SK-N-SH (cell line): ENCODE results near the gene PEG3. TPM values are rescaled to one million over a fixed set of nuclear protein-coding genes. Genes with fewer than 3 reads are reported as not detected.

ENCODE experiments used
- CTCF ChIA-PET: fragments of 300-600, 350-600 bp; formaldehyde crosslinking; extraction: SDS; loops from one replicate; lab custom pipeline; 2021; lab: Yijun Ruan, JAX
- POLR2A ChIA-PET: fragments of 350-600 bp; sonication (Branson Sonifier 250); formaldehyde crosslinking; extraction: SDS; loops from one replicate; lab custom pipeline; 2020; ENCODE audit warnings: antibody characterized with exemption, inconsistent platforms; lab: Yijun Ruan, JAX
- DNase-seq: peaks from one replicate; pipeline ENCODE4 v3.0.0; 2012
- H2AFZ ChIP-seq: fragments of 200-600 bp; sonication (generic); 2 replicates; pipeline ENCODE4 v1.8.1; 2016; ENCODE audit warnings: antibody characterized with exemption, mild to moderate bottlenecking, low read depth
- H3F3A ChIP-seq: fragments of 200-600 bp; sonication (generic); replicated peaks from 2 replicates; pipeline ENCODE3; 2016; ENCODE audit warnings: antibody characterized with exemption, mild to moderate bottlenecking; ENCODE audit not compliant: insufficient read depth
- H3K27ac ChIP-seq, 2 experiments: fragments of 200-500 bp in 1 of 2; fragments of 200-600 bp in 1 of 2; sonication (Bioruptor generic) in 1 of 2; sonication (generic), shearing (Covaris generic) in 1 of 2; 2 replicates each; pipeline versions ENCODE4 v1.5.1 to v1.6.1; 2014 to 2016; ENCODE audit warnings: low read depth in 2 of 2, inconsistent platforms in 1 of 2, low read length in 1 of 2, mild to moderate bottlenecking in 1 of 2, mixed read lengths in 1 of 2
- H3K27me3 ChIP-seq: fragments of 200-600 bp; sonication (generic), shearing (Covaris generic); 2 replicates; pipeline ENCODE4 v1.6.1; 2016; ENCODE audit warnings: mixed run types; ENCODE audit not compliant: insufficient read depth
- H3K36me3 ChIP-seq, 2 experiments: fragments of 200-500 bp in 1 of 2; fragments of 200-600 bp in 1 of 2; sonication (Bioruptor generic) in 1 of 2; sonication (generic) in 1 of 2; replicated peaks in 1 of 2; 2 replicates each; pipeline versions ENCODE3 to v1.5.1; 2014 to 2016; ENCODE audit warnings: low read length in 1 of 2, mild to moderate bottlenecking in 1 of 2; ENCODE audit not compliant: insufficient read depth in 2 of 2, control insufficient read depth in 1 of 2
- H3K4me1 ChIP-seq, 2 experiments: fragments of 200-500 bp in 1 of 2; fragments of 200-600 bp in 1 of 2; sonication (Bioruptor generic) in 1 of 2; sonication (generic), shearing (Covaris generic) in 1 of 2; 2 replicates each; pipeline versions ENCODE4 v1.5.1 to v1.6.1; 2014 to 2016; ENCODE audit warnings: low read depth in 1 of 2, low read length in 1 of 2, mixed run types in 1 of 2; ENCODE audit not compliant: insufficient read depth in 2 of 2, control insufficient read depth in 1 of 2
- H3K4me2 ChIP-seq: fragments of 200-600 bp; sonication (generic), shearing (Covaris generic); 2 replicates; pipeline ENCODE4 v1.6.1; 2017; ENCODE audit warnings: mixed run types
- H3K4me3 ChIP-seq, 2 experiments: fragments of 200-500 bp in 1 of 2; fragments of 200-600 bp in 1 of 2; sonication (Bioruptor generic) in 1 of 2; sonication (generic), shearing (Covaris generic) in 1 of 2; 2 replicates each; pipeline versions ENCODE4 v1.5.1 to v1.8.1; 2014 to 2016; ENCODE audit warnings: low read depth in 2 of 2, inconsistent platforms in 1 of 2, low read length in 1 of 2, mild to moderate bottlenecking in 1 of 2, mixed read lengths in 1 of 2, moderate library complexity in 1 of 2
- H3K79me2 ChIP-seq: fragments of 200-600 bp; sonication (generic); 2 replicates; pipeline ENCODE4 v1.8.1; 2017; ENCODE audit warnings: mild to moderate bottlenecking; ENCODE audit not compliant: insufficient read depth
- H3K9ac ChIP-seq: fragments of 200-600 bp; sonication (generic); 2 replicates; pipeline ENCODE4 v1.6.1; 2017; ENCODE audit warnings: mixed run types
- H3K9me2 ChIP-seq: fragments of 200-600 bp; sonication (generic); 2 replicates; pipeline ENCODE4 v1.6.1; 2017; ENCODE audit warnings: mixed run types
- H3K9me3 ChIP-seq: fragments of 200-600 bp; sonication (generic); 2 replicates; pipeline ENCODE4 v1.6.1; 2017; ENCODE audit warnings: mixed run types, mild to moderate bottlenecking, moderate library complexity
- H4K20me1 ChIP-seq: fragments of 200-600 bp; sonication (generic); 2 replicates; pipeline ENCODE4 v1.6.1; 2017; ENCODE audit warnings: mild to moderate bottlenecking, mixed run types; ENCODE audit not compliant: insufficient read depth
- CHD2 ChIP-seq: fragments of 150-350 bp; IDR thresholded peaks from 2 replicates; pipeline ENCODE4 v1.6.1; 2018; ENCODE audit warnings: low read length; ENCODE audit not compliant: partially characterized antibody
- EP300 ChIP-seq, 2 experiments: IDR thresholded peaks; 2 replicates each; pipeline versions ENCODE4 v1.4.0 to v1.6.1; 2012; ENCODE audit warnings: borderline replicate concordance in 1 of 2, low read depth in 1 of 2, low read length in 1 of 2
- GABPA ChIP-seq: IDR thresholded peaks from 2 replicates; pipeline ENCODE4 v1.4.0; 2012; ENCODE audit warnings: low read depth, mild to moderate bottlenecking
- JUND ChIP-seq: IDR thresholded peaks from 2 replicates; pipeline ENCODE4 v1.4.0; 2012
- NFIC ChIP-seq: IDR thresholded peaks from 2 replicates; pipeline ENCODE4 v1.4.0; 2012; ENCODE audit warnings: borderline replicate concordance
- NRF1 ChIP-seq: IDR thresholded peaks from 2 replicates; pipeline ENCODE4 v1.6.1; 2012; ENCODE audit warnings: low read depth, mild to moderate bottlenecking, low read length
- RAD21 ChIP-seq: IDR thresholded peaks from 2 replicates; pipeline ENCODE4 v1.6.1; 2012; ENCODE audit warnings: mild to moderate bottlenecking, low read length
- RCOR1 ChIP-seq: fragments of 150-350 bp; IDR thresholded peaks from 2 replicates; pipeline ENCODE4 v1.6.1; 2017; ENCODE audit warnings: antibody characterized with exemption, low read length
- REST ChIP-seq: IDR thresholded peaks from 2 replicates; pipeline ENCODE4 v1.6.1; 2012; ENCODE audit warnings: mild to moderate bottlenecking, low read depth, low read length, moderate library complexity
- SMC3 ChIP-seq: IDR thresholded peaks from 2 replicates; pipeline ENCODE4 v1.6.1; 2012; ENCODE audit warnings: low read depth, low read length, improper control_type of control experiment
- YY1 ChIP-seq: IDR thresholded peaks from 2 replicates; pipeline ENCODE4 v1.4.0; 2012; ENCODE audit warnings: low read depth, mild to moderate bottlenecking
- polyA plus RNA-seq, 3 experiments: library from polyadenylated mRNA; depleted of rRNA; stranded (reverse); fragments of >200 nt; gene quantifications; 2 replicates each; pipeline ENCODE4 v1.2.3, GENCODE V29; 2012
- TF ChIP-seq, protein P1 (sequence below): IDR thresholded peaks from 2 replicates; pipeline ENCODE4 v1.4.0; 2012; ENCODE audit warnings: low read depth, borderline replicate concordance
- TF ChIP-seq, protein P2 (sequence below): IDR thresholded peaks from 2 replicates; pipeline ENCODE4 v1.4.0; 2012; ENCODE audit warnings: low read depth, borderline replicate concordance

PEG3 gene
- polyA plus RNA-seq, 1 of the 3 experiments (the other 2 are of a cell fraction) = 0.12 TPM

- H3K9me3 ChIP-seq = no peaks in the 10 kb centered on the region
- H3K27ac ChIP-seq = no peak overlapping the region
- TF ChIP-seq SMC3 (no peak), REST (no peak), RAD21 (no peak), JUND (no peak), NFIC (no peak), CHD2 (no peak), NRF1 (no peak), RCOR1 (no peak), GABPA (no peak), YY1 (no peak), EP300 (IDR thresholded peaks at IDR 0.05; ENCODE audit: borderline replicate concordance in 1 of 2, low read depth in 1 of 2, low read length in 1 of 2) (no peak)
- TF ChIP-seq, protein P1, sequence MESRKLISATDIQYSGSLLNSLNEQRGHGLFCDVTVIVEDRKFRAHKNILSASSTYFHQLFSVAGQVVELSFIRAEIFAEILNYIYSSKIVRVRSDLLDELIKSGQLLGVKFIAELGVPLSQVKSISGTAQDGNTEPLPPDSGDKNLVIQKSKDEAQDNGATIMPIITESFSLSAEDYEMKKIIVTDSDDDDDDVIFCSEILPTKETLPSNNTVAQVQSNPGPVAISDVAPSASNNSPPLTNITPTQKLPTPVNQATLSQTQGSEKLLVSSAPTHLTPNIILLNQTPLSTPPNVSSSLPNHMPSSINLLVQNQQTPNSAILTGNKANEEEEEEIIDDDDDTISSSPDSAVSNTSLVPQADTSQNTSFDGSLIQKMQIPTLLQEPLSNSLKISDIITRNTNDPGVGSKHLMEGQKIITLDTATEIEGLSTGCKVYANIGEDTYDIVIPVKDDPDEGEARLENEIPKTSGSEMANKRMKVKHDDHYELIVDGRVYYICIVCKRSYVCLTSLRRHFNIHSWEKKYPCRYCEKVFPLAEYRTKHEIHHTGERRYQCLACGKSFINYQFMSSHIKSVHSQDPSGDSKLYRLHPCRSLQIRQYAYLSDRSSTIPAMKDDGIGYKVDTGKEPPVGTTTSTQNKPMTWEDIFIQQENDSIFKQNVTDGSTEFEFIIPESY = no peak
- TF ChIP-seq, protein P2, sequence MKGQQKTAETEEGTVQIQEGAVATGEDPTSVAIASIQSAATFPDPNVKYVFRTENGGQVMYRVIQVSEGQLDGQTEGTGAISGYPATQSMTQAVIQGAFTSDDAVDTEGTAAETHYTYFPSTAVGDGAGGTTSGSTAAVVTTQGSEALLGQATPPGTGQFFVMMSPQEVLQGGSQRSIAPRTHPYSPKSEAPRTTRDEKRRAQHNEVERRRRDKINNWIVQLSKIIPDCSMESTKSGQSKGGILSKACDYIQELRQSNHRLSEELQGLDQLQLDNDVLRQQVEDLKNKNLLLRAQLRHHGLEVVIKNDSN = no peak
- no peaks in the 10 kb centered on the region for H4K20me1 ChIP-seq
- ChIA-PET CTCF (no interaction called here), POLR2A (no interaction called here)
- no peak for DNase-seq
- no peaks in the 10 kb centered on the region for H3K36me3 ChIP-seq
- H3F3A ChIP-seq = no peaks in the 10 kb centered on the region
- H2AFZ ChIP-seq = no peak overlapping the region
- no peaks in the 10 kb centered on the region for H3K27me3 ChIP-seq
- H3K4me3 ChIP-seq = no peak overlapping the region
- no peaks in the 10 kb centered on the region for H3K9me2 ChIP-seq
- H3K4me1 ChIP-seq = peaks cover 0 to 2% of the 10 kb centered on the region in 2 experiments; a peak in 1 of 4 replicates
- no peak overlapping the region for H3K4me2 ChIP-seq
- H3K79me2 ChIP-seq = no peaks in the 10 kb centered on the region
- H3K9ac ChIP-seq = no peak overlapping the region
Observed at GRCh38 chr19:56835401-56835800, 5.1 kb downstream of the PEG3 start.
